Measurements from ENCODE around the gene PDLIM1. TPM values are rescaled to one million over a fixed set of nuclear protein-coding genes. Genes with fewer than 3 reads are reported as not detected.

The PDLIM1 gene
- total and polyA plus RNA-seq, 2 of the 8 experiments (the other 6 are each of a cell fraction or from before 2014, with no cell fraction given): 169 to 245 TPM

DNA sequence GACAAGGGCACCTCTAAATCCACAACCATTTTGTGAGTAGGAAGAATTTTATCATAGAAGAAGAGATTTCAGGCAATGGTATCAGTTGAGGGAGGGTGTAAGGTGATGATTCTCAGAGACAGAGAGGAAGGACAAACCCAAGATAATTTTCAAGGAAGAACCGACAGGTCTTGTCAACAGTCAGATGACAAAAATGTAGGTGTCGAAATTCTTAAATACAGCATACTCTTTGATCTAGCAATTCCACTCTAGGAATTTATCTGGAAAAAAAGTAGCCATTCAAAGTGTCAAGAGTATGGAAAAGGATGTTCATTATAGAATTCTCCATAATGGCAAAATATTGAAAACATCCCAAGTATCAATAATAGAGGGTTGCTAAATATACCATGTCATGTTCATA is 14.2 kb upstream of the PDLIM1 start:
- Histone ChIP-seq H3K56ac (replicated peaks; ENCODE audit: insufficient read length, low read depth, low read length) (no peak overlapping the region), H3K79me2 (ENCODE audit: control insufficient read depth in 1 of 2, insufficient read depth in 2 of 2, low read length in 2 of 2) (no peaks in the 10 kb centered on the region), H3K27ac (ENCODE audit: low read depth, low read length) (no peak overlapping the region), H3K4me1 (replicated peaks in 1 of 4; ENCODE audit: control insufficient read depth in 3 of 4, insufficient read depth in 4 of 4, low read length in 3 of 4) (peaks cover 0 to 10% (median 2%) of the 10 kb centered on the region in 4 experiments; a peak in 4 of 7 replicates), H3K79me1 (ENCODE audit: low read depth, low read length) (no peaks in the 10 kb centered on the region), H4K8ac (ENCODE audit: extremely low read depth, insufficient read depth, low read length) (no peak overlapping the region), H3K4me3 (ENCODE audit: extremely low read depth in 1 of 4, insufficient read depth in 2 of 4, low read depth in 3 of 4, low read length in 4 of 4) (no peak overlapping the region), H3K9ac (replicated peaks in 1 of 4; ENCODE audit: extremely low read depth in 1 of 4, low read depth in 3 of 4, low read length in 3 of 4) (no peak overlapping the region), H3K9me3 (ENCODE audit: insufficient read depth in 2 of 2, low read depth in 1 of 2, low read length in 1 of 2) (no peaks in the 10 kb centered on the region), H4K20me1 (replicated peaks in 1 of 2; ENCODE audit: control insufficient read depth in 1 of 2, insufficient read depth in 2 of 2, low read length in 2 of 2) (no peaks in the 10 kb centered on the region), H2BK20ac (ENCODE audit: low read length) (no peak overlapping the region), H2BK15ac (ENCODE audit: low read length) (no peak overlapping the region), H2BK5ac (ENCODE audit: low read depth, low read length) (no peak overlapping the region), H3K23ac (ENCODE audit: insufficient read length) (no peak overlapping the region), H3K4me2 (ENCODE audit: insufficient read depth in 1 of 2, low read depth in 2 of 2, low read length in 2 of 2) (0 out of 4 replicates have a peak overlapping the region, but pooled peaks of 1 of the 2 experiments have one; percentile 29), H4K91ac (replicated peaks; ENCODE audit: insufficient read length, low read length) (no peak overlapping the region), H3K4ac (replicated peaks; ENCODE audit: insufficient read length, low read depth, low read length) (no peak overlapping the region), H3K14ac (ENCODE audit: insufficient read length) (no peak overlapping the region), H2AK5ac (ENCODE audit: low read depth, low read length) (no peak overlapping the region), H4K5ac (ENCODE audit: insufficient read length, low read depth, low read length) (no peak overlapping the region), H3K18ac (ENCODE audit: extremely low read depth, low read length) (no peak overlapping the region), H2BK12ac (ENCODE audit: low read depth, low read length) (no peak overlapping the region), H3K23me2 (ENCODE audit: low read depth, low read length) (no peaks in the 10 kb centered on the region; the same call in 1 of the 2 replicates), H2AFZ (ENCODE audit: low read length) (no peak overlapping the region), H3K27me3 (replicated peaks in 1 of 4; ENCODE audit: control insufficient read depth in 3 of 4, extremely low read depth in 1 of 4, insufficient read depth in 3 of 4, low read length in 3 of 4) (peaks cover 0 to 3% (median 0%) of the 10 kb centered on the region in 4 experiments; a peak in 1 of 7 replicates), H2BK120ac (replicated peaks; ENCODE audit: low read depth, low read length) (no peak overlapping the region), H3K36me3 (ENCODE audit: control insufficient read depth in 2 of 4, insufficient read depth in 4 of 4, low read length in 3 of 4) (no peaks in the 10 kb centered on the region)
- ChIA-PET POLR2A (ENCODE audit: partially characterized antibody) (no interaction called here), CTCF (ENCODE audit: partially characterized antibody) (interaction anchor here (1.2 to 2.0 kb wide), 2 partner anchors 58 to 61 kb away, joined by 5 to 6 read pairs; no protein-coding TSS in a partner anchor)
- no peak for FAIRE-seq
- WGBS, 2 experiments (ENCODE audit: extremely low coverage in 1 of 2, insufficient coverage in 1 of 2, insufficient read length in 1 of 2, insufficient replicate concordance in 2 of 2, low coverage in 1 of 2, low lambda C conversion rate in 2 of 2, missing lambda C conversion rate in 1 of 2): 94% methylated on average over 2 of the region's 2 CpGs; no CpG with 5 or more reads in 1 of the 2 experiments
- DNase-seq (ENCODE audit: low read depth in 1 of 2, low spot score in 2 of 2): no peak
- TF ChIP-seq, protein P1, sequence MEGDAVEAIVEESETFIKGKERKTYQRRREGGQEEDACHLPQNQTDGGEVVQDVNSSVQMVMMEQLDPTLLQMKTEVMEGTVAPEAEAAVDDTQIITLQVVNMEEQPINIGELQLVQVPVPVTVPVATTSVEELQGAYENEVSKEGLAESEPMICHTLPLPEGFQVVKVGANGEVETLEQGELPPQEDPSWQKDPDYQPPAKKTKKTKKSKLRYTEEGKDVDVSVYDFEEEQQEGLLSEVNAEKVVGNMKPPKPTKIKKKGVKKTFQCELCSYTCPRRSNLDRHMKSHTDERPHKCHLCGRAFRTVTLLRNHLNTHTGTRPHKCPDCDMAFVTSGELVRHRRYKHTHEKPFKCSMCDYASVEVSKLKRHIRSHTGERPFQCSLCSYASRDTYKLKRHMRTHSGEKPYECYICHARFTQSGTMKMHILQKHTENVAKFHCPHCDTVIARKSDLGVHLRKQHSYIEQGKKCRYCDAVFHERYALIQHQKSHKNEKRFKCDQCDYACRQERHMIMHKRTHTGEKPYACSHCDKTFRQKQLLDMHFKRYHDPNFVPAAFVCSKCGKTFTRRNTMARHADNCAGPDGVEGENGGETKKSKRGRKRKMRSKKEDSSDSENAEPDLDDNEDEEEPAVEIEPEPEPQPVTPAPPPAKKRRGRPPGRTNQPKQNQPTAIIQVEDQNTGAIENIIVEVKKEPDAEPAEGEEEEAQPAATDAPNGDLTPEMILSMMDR (IDR thresholded peaks at IDR 0.05; ENCODE audit: control extremely low read depth in 1 of 3, insufficient read depth in 1 of 3, low read depth in 1 of 3, low read length in 3 of 3): no peak
- TF ChIP-seq KDM4A (IDR thresholded peaks at IDR 0.05; ENCODE audit: low read depth, low read length, severe bottlenecking) (no peak), JUND (IDR thresholded peaks at IDR 0.05; ENCODE audit: low read length) (no peak), SP2 (IDR thresholded peaks at IDR 0.05; ENCODE audit: low read length) (no peak), SP1 (IDR thresholded peaks at IDR 0.05; ENCODE audit: low read depth, low read length) (no peak), ZNF274 (IDR thresholded peaks at IDR 0.05; ENCODE audit: borderline replicate concordance, extremely low read depth, low read length) (no peak), ASH2L (IDR thresholded peaks at IDR 0.05; ENCODE audit: low read length) (no peak), NRF1 (IDR thresholded peaks at IDR 0.05; ENCODE audit: low read depth, low read length) (no peak), GTF2F1 (IDR thresholded peaks at IDR 0.05; ENCODE audit: borderline replicate concordance, low read depth, low read length) (no peak), RXRA (IDR thresholded peaks at IDR 0.05; ENCODE audit: insufficient read depth, low read depth, low read length) (no peak)

Measured in H1 (cell line).